Measurements from ENCODE around the gene PATJ.
"Not testable (repeated sequence)": the region's sequence is repeated elsewhere in the genome, so short reads cannot be mapped to it uniquely, and the experiment has no call there.

The PATJ gene

DNA sequence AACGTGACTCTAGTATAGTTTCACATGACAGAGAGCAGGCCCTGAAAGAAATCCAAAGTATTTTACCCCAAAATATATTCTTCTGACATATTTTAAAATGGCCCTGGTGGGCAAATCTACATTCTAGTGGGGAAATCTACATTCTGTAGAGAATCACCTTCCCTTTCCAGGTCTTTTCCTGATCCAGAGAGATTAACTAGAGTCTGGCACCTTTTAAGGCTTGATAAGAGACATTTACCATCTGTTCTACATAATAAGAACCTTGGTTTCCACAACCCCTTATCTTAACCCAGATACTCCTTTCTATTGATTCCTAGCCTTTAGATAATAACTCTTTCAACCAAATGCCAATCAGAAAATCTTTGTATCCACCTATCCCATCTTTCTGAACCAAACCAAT, 435.3 kb downstream of the PATJ start:
- ATAC-seq (no peak), DNase-seq (no peak)
- peaks cover 3% of the 10 kb centered on the region for H3K27me3 Mint-ChIP-seq
- no peak overlapping the region for H3K4me3 Mint-ChIP-seq
- no peaks in the 10 kb centered on the region for H3K4me1 Mint-ChIP-seq
- no peaks in the 10 kb centered on the region for H3K9me3 Mint-ChIP-seq
- no peaks in the 10 kb centered on the region for H3K36me3 Mint-ChIP-seq (ENCODE audit: low read depth)
- H3K27ac Mint-ChIP-seq = no peak overlapping the region

DNA sequence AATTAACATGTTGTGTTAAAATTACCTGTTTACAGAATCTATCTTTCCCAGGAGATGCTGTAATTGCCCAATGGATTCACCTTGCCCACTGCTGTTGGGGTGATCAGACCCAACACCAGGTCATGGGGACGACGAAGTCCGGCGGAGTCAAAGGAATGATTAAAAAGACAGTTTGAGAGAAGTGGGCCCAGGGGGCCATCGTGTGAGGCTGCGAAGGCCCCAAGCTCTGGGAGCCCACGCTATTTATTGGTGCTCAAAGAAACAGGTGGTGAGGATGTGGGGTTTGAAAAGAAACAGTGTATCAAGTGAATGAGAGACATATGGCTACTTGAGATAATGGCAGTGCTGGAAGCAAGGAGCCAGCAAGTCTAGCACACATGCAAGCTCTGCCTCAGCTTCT, 436.1 kb downstream of the PATJ start:
- H3K27ac Mint-ChIP-seq = no peak overlapping the region
- no peak overlapping the region for H3K4me3 Mint-ChIP-seq

DNA sequence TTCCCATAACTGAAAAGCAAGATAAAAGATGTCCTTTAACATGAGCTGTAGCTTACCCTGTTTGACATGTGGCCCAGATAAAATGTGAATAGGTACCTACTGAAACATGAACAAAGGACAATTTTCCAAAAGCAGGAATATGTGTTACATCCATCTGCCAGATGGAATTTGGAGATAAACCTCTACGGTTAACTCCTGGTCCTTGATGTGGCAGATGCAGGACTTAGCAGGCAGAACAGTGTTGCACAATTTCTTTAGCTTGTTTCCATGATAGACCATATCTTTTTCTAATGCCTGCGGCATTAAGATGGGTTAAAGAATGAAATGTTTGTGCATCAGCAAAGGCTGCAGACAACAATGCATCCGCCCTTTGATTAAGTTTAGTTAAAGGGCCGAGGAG, 437.8 kb downstream of the PATJ start:
- not testable (repeated sequence) for DNase-seq; H3K27me3 Mint-ChIP-seq; ATAC-seq; H3K9me3 Mint-ChIP-seq; H3K4me1 Mint-ChIP-seq; H3K36me3 Mint-ChIP-seq (ENCODE audit: low read depth); H3K27ac Mint-ChIP-seq; H3K4me3 Mint-ChIP-seq

More for the DNA sequence above, 436.1 kb downstream of the PATJ start:
- no peaks in the 10 kb centered on the region for H3K9me3 Mint-ChIP-seq
- DNase-seq (no peak), ATAC-seq (no peak)
- no peaks in the 10 kb centered on the region for H3K36me3 Mint-ChIP-seq (ENCODE audit: low read depth)
- H3K4me1 Mint-ChIP-seq = no peaks in the 10 kb centered on the region
- H3K27me3 Mint-ChIP-seq = peaks cover 3% of the 10 kb centered on the region

DNA sequence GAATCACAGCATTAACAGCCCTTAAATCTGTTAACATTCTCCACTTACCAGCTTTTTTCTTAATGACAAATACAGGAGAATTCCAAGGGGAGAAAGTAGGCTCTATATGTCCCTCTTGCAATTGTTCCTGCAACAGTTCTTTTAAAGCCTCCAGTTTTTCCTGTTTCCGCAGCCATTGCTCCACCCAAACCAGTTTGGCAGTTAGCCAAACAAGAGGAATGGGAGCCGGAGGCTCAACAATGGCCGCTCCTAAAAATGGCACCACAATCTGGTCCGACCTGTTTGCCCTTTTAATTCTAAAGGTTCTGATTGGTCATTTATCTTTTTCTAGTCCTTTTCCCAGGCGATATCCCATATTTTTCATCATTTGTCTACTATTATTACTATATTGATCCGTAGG, 438.4 kb downstream of the PATJ start:
- no peaks in the 10 kb centered on the region for H3K36me3 Mint-ChIP-seq (ENCODE audit: low read depth)
- no peak overlapping the region for H3K4me3 Mint-ChIP-seq
- ATAC-seq (no peak), DNase-seq (no peak)
- H3K27ac Mint-ChIP-seq = no peak overlapping the region
- no peaks in the 10 kb centered on the region for H3K4me1 Mint-ChIP-seq
- H3K27me3 Mint-ChIP-seq = peaks cover 3% of the 10 kb centered on the region
- H3K9me3 Mint-ChIP-seq = no peaks in the 10 kb centered on the region

DNA sequence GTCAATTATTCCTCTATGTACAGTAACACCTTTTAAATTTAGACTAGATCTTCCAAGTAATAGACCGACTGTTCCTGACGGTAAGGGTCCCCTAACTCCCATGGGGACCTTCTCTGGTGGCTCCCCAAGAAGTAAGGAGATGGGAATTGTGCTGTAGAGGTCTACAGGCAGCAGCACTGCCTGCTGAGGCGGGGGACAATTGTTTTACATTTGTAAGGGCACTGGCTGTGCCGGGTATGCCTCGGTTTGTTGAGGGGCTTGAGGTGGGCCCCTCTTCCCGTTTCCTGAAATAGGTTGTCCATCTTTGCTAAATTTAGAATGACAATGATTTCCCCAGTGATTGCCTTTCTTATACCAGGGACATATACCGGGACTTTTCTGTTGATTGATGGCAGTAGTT, 439.3 kb downstream of the PATJ start:
- Mint-ChIP-seq H3K4me1 (no peaks in the 10 kb centered on the region), H3K36me3 (ENCODE audit: low read depth) (no peaks in the 10 kb centered on the region), H3K27ac (no peak overlapping the region), H3K27me3 (peaks cover 2% of the 10 kb centered on the region), H3K4me3 (no peak overlapping the region), H3K9me3 (no peaks in the 10 kb centered on the region)
- ATAC-seq (no peak), DNase-seq (no peak)

DNA sequence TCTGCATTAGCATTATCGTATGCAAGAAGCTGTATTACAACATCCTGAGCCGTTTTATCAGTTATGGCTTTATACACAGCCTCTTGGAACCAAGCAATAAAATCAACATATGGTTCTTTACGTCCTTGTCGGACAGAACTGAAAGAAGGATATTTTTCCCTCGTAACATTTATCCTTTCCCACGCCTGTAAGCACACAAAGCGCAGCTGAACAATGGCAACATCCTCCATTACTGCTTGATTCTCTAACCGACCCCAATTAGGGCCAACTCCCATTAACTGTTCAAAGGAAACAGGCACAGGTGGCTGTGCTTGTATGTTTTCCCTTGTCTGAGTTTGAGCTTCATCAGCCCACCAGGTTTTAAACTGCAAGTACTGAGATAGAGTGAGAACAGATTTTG, 439.9 kb downstream of the PATJ start:
- H3K27me3 Mint-ChIP-seq; H3K4me1 Mint-ChIP-seq; DNase-seq; H3K36me3 Mint-ChIP-seq (ENCODE audit: low read depth); H3K9me3 Mint-ChIP-seq; H3K4me3 Mint-ChIP-seq; ATAC-seq; H3K27ac Mint-ChIP-seq: not testable (repeated sequence)

DNA sequence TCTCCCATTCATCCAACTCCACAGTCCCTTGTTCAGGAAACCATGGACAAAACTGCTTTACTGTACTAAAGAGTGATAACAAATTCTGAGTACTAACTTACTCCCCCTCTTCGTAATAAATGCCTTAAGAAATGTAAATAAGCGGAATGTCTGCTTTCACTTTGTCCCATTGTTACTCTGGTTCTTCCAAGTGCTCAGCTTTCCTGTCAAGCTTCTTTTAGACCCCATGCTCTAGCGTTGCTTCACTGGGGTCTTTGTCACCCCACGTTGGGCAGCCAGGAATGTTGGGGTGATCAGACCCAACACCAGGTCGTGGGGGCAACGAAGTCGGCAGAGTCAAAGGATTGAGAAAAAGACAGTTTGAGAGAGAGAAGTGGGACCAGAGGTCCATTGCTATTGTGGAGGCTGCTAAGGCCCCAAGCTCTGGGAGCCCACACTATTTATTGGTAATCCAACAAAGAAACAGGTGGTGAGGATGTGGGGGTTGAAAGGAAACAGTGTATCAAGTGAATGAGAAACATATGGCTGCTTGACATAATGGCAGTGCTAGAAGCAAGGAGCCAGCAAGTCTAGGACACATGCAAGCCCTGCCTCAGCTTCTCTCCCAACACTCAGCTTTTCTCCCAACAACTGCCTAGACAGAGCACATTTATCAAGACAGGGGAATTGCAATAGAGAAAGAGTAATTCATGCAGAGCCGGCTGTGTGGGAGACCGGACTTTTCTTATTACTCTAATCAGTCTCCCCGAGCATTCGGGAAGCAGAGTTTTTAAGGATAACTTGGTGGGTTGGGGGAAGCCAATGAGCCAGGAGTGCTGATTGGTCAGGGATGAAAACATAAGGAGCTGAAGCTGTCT, 441.1 kb downstream of the PATJ start:
- H3K27ac Mint-ChIP-seq; H3K36me3 Mint-ChIP-seq (ENCODE audit: low read depth); H3K9me3 Mint-ChIP-seq; H3K27me3 Mint-ChIP-seq; H3K4me3 Mint-ChIP-seq; ATAC-seq; H3K4me1 Mint-ChIP-seq; DNase-seq: not testable (repeated sequence)

DNA sequence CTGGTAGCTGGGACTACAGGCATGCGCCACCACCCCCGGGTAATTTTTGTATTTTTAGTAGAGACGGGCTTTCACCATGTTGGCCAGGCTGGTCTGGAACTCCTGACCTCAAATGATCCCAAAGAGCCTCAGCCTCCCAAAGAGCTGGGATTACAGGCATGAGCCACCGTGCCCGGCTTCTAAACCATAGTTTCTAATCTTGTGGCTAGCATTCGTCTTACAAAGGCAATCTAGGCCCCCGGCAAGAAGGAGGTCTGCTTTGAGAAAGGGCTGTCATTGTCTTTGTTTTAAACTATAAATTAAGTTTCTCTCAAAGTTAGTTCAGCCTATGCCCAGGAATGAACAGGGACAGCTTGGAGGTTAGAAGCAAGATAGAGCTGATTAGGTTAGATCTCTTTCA, 442.1 kb downstream of the PATJ start:
- H3K27ac Mint-ChIP-seq = no peak overlapping the region
- no peaks in the 10 kb centered on the region for H3K36me3 Mint-ChIP-seq (ENCODE audit: low read depth)
- H3K9me3 Mint-ChIP-seq = no peaks in the 10 kb centered on the region
- ATAC-seq (no peak), DNase-seq (no peak)
- no peaks in the 10 kb centered on the region for H3K4me1 Mint-ChIP-seq
- peaks cover 2% of the 10 kb centered on the region for H3K27me3 Mint-ChIP-seq
- H3K4me3 Mint-ChIP-seq = no peak overlapping the region

DNA sequence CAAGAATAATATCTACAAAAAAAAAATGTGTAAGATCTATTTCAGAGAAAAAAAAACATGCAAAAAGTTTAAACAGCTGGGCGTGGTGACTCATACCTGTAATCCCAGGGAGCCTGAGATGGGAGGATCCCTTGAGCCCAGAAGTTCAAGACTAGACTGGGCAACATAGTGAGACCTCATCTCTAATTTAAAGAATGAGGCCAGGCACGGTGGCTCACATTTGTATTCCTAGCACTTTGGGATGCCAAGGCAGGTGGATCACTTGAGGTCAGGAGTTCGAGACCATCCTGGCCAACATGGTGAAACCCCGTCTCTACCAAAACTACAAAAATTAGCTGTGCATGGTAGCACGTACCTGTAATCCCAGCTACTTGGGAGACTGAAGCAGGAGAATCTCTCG, 443.0 kb downstream of the PATJ start:
- H3K36me3 Mint-ChIP-seq (ENCODE audit: low read depth); H3K4me3 Mint-ChIP-seq; H3K4me1 Mint-ChIP-seq; DNase-seq; ATAC-seq; H3K9me3 Mint-ChIP-seq; H3K27me3 Mint-ChIP-seq; H3K27ac Mint-ChIP-seq: not testable (repeated sequence)

DNA sequence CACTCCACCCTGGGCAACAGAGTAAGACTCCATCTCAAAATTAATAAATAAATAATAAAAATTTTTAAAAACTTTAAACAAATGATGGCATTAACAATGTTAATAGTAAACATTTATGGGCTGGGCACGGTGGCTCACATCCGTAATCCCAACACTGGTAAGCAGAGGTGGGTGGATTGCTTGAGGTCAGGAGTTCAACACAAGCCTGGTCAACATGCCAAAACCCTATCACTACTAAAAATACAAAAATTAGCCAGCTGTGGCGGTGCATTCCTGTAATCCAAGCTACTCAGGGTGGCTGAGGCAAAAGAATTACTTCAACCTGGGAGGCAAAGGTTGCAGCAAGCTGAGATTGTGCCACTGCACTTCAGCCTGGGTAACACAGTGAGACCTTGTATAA, 443.4 kb downstream of the PATJ start:
- H3K4me3 Mint-ChIP-seq = no peak overlapping the region
- H3K36me3 Mint-ChIP-seq (ENCODE audit: low read depth) = no peaks in the 10 kb centered on the region
- H3K27ac Mint-ChIP-seq = no peak overlapping the region
- H3K9me3 Mint-ChIP-seq = no peaks in the 10 kb centered on the region
- peaks cover 2% of the 10 kb centered on the region for H3K27me3 Mint-ChIP-seq
- DNase-seq = no peak
- no peaks in the 10 kb centered on the region for H3K4me1 Mint-ChIP-seq
- ATAC-seq = no peak

DNA sequence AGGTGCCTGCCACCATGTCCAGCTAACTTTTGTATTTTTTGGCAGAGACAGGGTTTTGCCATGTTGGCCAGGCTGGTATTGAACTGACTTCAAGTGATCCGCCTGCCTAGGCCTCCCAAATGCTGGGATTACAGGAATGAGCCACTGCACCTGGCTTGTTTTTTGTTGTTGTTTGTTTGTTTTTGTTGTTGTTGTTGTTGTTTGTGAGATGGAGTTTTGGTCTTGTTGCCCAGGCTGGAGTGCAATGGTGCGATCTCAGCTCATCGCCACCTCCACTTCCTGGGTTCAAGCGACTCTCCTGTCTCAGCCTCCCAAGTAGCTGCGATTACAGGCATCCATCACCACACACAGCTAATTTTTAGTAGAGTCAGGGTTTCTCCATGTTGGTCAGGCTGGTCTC, 445.3 kb downstream of the PATJ start:
- Mint-ChIP-seq H3K4me1 (no peaks in the 10 kb centered on the region), H3K27me3 (peaks cover under 1% of the 10 kb centered on the region), H3K9me3 (no peaks in the 10 kb centered on the region), H3K27ac (no peak overlapping the region), H3K36me3 (ENCODE audit: low read depth) (no peaks in the 10 kb centered on the region), H3K4me3 (no peak overlapping the region)
- DNase-seq (no peak), ATAC-seq (no peak)

DNA sequence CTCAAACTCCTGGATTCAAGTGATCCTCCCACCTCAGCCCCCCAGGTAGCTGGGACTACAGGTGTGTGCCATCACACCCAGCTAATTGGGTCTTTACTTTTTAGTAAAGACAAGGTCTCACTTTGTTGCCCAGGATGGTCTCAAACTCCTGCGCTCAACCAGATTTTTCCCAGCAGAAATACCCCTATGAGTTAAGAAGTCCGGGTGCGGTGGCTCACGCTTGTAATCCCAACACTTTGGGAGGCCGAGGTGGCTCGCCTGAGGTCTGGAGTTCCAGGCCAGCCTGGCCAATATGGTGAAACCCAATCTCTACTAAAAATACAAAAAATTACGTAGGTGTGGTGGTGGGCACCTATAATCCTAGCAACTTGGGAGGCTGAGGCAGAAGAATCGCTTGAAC, 445.8 kb downstream of the PATJ start:
- Mint-ChIP-seq H3K27me3 (peaks cover 5% of the 10 kb centered on the region), H3K36me3 (ENCODE audit: low read depth) (no peaks in the 10 kb centered on the region), H3K4me1 (no peaks in the 10 kb centered on the region), H3K4me3 (no peak overlapping the region), H3K9me3 (no peaks in the 10 kb centered on the region), H3K27ac (no peak overlapping the region)
- ATAC-seq (no peak), DNase-seq (no peak)

DNA sequence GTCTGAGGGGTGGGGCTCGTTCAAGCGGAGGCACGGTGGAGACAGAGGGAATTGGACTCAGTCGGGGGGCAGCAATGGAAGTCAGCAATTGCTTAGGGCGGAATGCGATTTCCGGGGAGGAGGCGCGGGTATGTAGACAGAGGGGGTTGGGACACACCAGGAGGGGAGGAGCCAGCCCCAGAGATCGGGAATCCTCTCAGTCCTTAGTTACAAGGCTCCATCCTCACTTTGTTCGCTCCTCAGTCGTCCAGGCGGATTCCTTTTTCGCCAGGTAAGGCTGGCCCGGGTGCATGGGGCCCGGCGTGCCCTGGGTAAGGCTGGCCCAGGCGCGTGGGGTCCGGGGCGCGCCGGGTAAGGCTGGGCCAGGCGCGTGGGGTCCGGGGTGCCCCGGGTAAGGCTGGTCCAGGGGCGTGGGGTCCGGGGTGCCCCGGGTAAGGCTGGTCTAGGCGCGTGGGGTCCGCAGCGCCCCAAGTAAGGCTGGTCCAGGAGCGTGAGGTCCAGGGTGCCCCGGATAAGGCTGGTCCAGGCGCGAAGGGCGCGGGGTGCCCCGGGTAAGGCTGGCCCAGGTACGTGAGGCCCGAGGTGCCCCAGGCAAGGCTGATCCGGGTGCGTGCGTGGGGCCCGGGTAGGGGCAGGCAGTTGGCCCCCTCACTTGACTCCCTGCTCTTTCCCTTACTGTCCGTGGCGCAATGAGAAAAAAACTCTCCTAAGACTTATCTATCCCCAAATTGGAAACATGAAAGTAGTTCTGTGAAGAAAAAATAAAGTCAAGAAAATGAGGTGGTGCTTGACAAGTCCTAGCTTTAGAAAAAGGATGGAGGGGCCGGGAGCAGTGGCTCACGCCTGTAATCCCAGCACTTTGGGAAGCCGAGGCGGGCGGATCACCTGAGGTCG, 452.6 kb downstream of the PATJ start, which contains the start of gene L1TD1:
Gene L1TD1 (plus strand): TSS at position 199 of the 894 bp plus-strand sequence. CDS start 11,780 bp downstream, outside the sequence.
- Mint-ChIP-seq H3K9me3 (peaks cover 4% of the 10 kb centered on the region), H3K36me3 (ENCODE audit: low read depth) (no peaks in the 10 kb centered on the region), H3K27me3 (peaks cover 43% of the 10 kb centered on the region), H3K4me1 (peaks cover 9% of the 10 kb centered on the region), H3K27ac (no peak within 1 kb of the TSS), H3K4me3 (no peak within 1 kb of the TSS)
- peak; percentile 44 for ATAC-seq
- no peak for DNase-seq

DNA sequence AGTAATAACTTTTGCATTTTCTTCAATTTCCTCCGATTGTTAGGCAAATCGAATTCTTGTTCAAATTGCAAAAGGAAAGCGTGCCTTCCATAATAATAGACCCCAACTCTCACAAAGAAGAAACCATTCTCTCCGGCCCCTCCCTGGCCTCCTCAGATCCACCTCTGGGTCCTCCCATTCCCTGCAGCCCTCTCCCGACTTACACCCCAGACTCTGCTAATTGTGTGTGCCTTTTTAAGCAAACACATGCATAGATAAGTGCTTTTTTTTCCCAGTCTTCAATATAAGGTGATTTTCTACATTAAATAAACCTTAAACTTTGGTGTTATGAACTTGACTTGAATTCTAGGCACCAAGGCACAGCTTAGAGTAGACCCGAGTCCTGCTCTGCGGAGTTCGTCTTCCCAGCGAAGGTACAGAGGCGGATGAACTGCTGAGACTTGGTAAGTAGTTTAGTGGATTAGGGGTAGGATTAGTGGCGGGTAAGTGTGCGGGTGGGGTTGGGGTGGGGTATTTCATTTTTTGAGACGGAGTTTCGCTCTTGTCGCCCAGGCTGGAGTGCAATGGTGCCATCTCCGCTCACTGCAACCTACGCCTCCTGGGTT, 453.9 kb downstream of the PATJ start:
- no peak overlapping the region for H3K27ac Mint-ChIP-seq
- ATAC-seq (no peak), DNase-seq (no peak)
- no peaks in the 10 kb centered on the region for H3K36me3 Mint-ChIP-seq (ENCODE audit: low read depth)
- H3K4me1 Mint-ChIP-seq = peaks cover 9% of the 10 kb centered on the region
- no peak overlapping the region for H3K4me3 Mint-ChIP-seq
- H3K9me3 Mint-ChIP-seq = peaks cover 4% of the 10 kb centered on the region
- peaks cover 43% of the 10 kb centered on the region for H3K27me3 Mint-ChIP-seq
